ENCODE results near the gene CAPN6. TPM values are rescaled to one million over a fixed set of nuclear protein-coding genes. Genes with fewer than 3 reads are reported as not detected.

CAPN6 gene
- total RNA-seq, 4 donors from 2014 or later = 0.48 to 1.2 (median 0.59) TPM

DNA sequence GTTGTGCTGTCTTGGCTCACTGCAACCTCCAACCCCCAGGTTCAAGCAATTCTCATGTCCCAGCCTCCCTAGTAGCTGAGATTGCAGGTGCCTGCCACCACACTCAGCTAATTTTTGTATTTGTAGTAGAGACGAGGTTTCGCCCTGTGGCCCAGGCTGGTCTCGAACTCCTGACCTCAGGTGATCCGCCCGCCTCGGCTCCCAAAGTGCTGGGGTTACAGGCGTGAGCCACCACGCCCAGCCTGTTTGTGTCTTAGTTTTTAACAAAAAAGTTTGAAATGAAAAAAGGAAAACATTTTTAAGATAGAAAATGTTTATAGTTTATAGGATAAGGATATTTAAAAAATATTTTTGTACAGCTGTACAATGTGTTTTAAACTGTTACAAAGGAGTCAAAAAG lies 62.4 kb downstream of the CAPN6 start:
- WGBS = 90% methylated on average over 8 of the region's 8 CpGs
- no peaks in the 10 kb centered on the region for H3K4me1 ChIP-seq
- no peaks in the 10 kb centered on the region for H3K27me3 ChIP-seq
- no peak overlapping the region for H3K27ac ChIP-seq
- DNase-seq (ENCODE audit: low spot score in 2 of 2) = no peak
- H3K9me3 ChIP-seq = no peaks in the 10 kb centered on the region
- TF ChIP-seq POLR2A (IDR thresholded peaks at IDR 0.05) (no peak), EP300 (IDR thresholded peaks at IDR 0.05) (no peak), POLR2AphosphoS5 (IDR thresholded peaks at IDR 0.05) (no peak)
- TF ChIP-seq, protein P1, sequence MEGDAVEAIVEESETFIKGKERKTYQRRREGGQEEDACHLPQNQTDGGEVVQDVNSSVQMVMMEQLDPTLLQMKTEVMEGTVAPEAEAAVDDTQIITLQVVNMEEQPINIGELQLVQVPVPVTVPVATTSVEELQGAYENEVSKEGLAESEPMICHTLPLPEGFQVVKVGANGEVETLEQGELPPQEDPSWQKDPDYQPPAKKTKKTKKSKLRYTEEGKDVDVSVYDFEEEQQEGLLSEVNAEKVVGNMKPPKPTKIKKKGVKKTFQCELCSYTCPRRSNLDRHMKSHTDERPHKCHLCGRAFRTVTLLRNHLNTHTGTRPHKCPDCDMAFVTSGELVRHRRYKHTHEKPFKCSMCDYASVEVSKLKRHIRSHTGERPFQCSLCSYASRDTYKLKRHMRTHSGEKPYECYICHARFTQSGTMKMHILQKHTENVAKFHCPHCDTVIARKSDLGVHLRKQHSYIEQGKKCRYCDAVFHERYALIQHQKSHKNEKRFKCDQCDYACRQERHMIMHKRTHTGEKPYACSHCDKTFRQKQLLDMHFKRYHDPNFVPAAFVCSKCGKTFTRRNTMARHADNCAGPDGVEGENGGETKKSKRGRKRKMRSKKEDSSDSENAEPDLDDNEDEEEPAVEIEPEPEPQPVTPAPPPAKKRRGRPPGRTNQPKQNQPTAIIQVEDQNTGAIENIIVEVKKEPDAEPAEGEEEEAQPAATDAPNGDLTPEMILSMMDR (IDR thresholded peaks at IDR 0.05) = no peak
- no peaks in the 10 kb centered on the region for H3K36me3 ChIP-seq
- H3K4me3 ChIP-seq = no peak overlapping the region

DNA sequence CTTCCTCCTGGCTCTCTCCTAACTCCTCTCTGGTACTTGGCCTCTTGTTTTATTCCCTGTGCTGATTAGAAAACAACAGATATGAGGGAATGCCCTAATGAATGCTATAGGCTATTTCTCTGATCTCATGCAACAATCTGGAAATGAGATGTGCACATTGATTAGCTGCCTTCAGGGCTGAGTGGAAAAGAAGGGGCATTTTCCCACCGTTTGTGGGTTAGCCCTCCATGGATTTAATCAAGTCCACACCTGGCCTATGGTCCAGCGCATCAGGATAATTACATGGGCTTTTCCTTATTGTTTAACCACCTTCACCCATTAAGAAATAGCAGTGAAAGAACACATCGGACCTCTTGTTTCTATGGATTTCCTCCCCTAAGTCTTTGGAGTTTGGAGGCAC lies 70.0 kb downstream of the CAPN6 start:
- no peaks in the 10 kb centered on the region for H3K4me1 ChIP-seq
- no peak for DNase-seq (ENCODE audit: low spot score in 2 of 2)
- no peaks in the 10 kb centered on the region for H3K9me3 ChIP-seq
- TF ChIP-seq POLR2AphosphoS5 (IDR thresholded peaks at IDR 0.05) = no peak
- TF ChIP-seq EP300 (IDR thresholded peaks at IDR 0.05) = no peak
- no peak for TF ChIP-seq POLR2A (IDR thresholded peaks at IDR 0.05)
- TF ChIP-seq, protein P1 (IDR thresholded peaks at IDR 0.05) = no peak
- 62% methylated on average over 3 of the region's 3 CpGs for WGBS
- H3K4me3 ChIP-seq = no peak overlapping the region
- no peaks in the 10 kb centered on the region for H3K36me3 ChIP-seq
- no peaks in the 10 kb centered on the region for H3K27me3 ChIP-seq
- H3K27ac ChIP-seq = no peak overlapping the region

DNA sequence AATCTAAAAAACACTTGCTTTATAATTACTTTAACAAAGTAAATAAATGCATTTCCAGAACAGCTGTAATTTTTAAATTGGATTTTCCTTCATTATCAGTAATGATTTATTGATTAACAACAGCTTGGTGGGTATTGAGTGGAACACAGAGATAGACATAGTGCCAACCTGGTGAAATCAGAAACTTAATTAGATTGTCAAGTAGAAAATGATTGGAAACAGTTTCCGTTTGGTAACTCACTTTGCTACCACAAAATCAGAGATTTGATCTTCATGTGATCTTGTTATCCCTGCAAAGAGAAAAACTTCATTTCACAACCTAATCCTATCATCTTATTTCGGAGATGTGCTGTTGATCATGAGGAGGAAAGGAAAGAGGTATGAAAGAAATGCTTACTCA lies 70.8 kb downstream of the CAPN6 start:
- Histone ChIP-seq H3K4me1 (no peaks in the 10 kb centered on the region), H3K9me3 (no peaks in the 10 kb centered on the region), H3K36me3 (no peaks in the 10 kb centered on the region), H3K27ac (no peak overlapping the region), H3K27me3 (no peaks in the 10 kb centered on the region), H3K4me3 (no peak overlapping the region)
- TF ChIP-seq, protein P1 (IDR thresholded peaks at IDR 0.05) = no peak
- no peak for TF ChIP-seq POLR2A (IDR thresholded peaks at IDR 0.05)
- no peak for TF ChIP-seq POLR2AphosphoS5 (IDR thresholded peaks at IDR 0.05)
- no peak for TF ChIP-seq EP300 (IDR thresholded peaks at IDR 0.05)
- WGBS = 62% methylated on average over 2 of the region's 2 CpGs
- DNase-seq (ENCODE audit: low spot score in 2 of 2) = no peak

Other genes starting within 250 kb of the CAPN6 start
- gene PAK3, start 174.3 kb downstream of the CAPN6 start, total RNA-seq = 10 to 100 TPM in 1 of 4 donors, 1 to 10 TPM in 3; 2.7 to 11.9 (median 5.1) TPM
- gene DCX, start 141.7 kb upstream of the CAPN6 start, total RNA-seq = under 1 TPM in 1 of 4 donors, not detected in 3; 0.42 TPM
- under 1 TPM in 1 of 4 donors, not detected in 3; 0.16 TPM for gene SERTM2, start 241.2 kb upstream of the CAPN6 start, total RNA-seq